GM18861 (cell line): ENCODE data around the gene LIF.

Experiments used
- ATAC-seq: cut with Tn5 transposase; IDR thresholded peaks from one replicate; pipeline ENCODE4 v1.9.1; 2021; ENCODE audit not compliant: unreplicated experiment

Gene LIF

GRCh38 chr22:30195245-30196140, 51.1 kb downstream of the LIF start:
- no peak for ATAC-seq

GRCh38 chr22:30193031-30193775, 53.4 kb downstream of the LIF start:
- no peak for ATAC-seq

GRCh38 chr22:30192427-30192826, 54.1 kb downstream of the LIF start:
- no peak for ATAC-seq

- ATAC-seq, result no peak
Observed at GRCh38 chr22:30191040-30191701, 55.4 kb downstream of the LIF start.

GRCh38 chr22:30190574-30190973, 56.0 kb downstream of the LIF start:
- ATAC-seq, result no peak
